ENCODE data around the gene PCDH8.

DNA sequence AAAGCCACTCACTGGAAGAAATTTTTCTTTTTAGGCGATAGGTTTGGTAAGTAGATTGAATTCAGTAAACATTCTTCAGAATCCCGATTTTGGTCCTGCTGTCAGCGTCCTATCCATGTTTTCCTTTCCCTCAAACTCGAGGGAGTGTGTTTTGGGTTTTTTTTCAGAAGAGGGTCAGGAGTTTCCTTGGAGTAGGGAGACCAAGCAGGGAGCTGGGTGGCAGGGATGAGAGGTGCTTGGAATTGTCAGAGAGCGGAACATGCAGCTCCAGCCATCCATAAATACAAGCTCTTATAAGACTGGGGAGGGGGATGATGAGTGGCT is 1.6 kb upstream of the PCDH8 start:
- TF ChIP-seq CTCF (IDR thresholded peaks at IDR 0.05) (no peak), POLR2A (IDR thresholded peaks at IDR 0.05) (no peak)

All from esophagus squamous epithelium (tissue), 4 donors.